Measurements from ENCODE around the gene TEX26.
"Not testable (repeated sequence)": the region's sequence is repeated elsewhere in the genome, so short reads cannot be mapped to it uniquely, and the experiment has no call there.

DNA sequence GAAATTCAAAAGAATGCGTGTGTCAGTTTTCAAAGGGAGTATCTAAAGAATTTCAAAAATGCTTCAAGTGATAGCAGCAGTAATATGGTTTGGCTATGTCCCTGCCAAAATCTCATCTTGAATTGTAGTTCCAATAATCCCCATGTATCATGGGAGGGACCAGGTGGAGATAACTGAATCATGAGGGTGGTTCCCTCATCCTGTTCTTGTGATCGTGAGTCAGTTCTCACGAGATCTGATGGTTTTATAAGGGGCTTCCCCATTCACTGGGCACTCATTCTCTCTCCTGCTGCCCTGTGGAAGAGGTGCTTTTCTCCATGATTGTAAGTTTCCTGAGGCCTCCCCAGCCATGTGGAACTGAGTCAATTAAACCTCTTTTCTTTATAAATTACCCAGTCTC is 5.3 kb upstream of the TEX26 start:
- not testable (repeated sequence) for TF ChIP-seq CTCF (tag by site-specific recombination; IDR thresholded peaks at IDR 0.05); ZNF354C (tag by site-specific recombination; IDR thresholded peaks at IDR 0.05; ENCODE audit: borderline replicate concordance, low read depth); ZNF530 (tag by site-specific recombination; IDR thresholded peaks at IDR 0.05; ENCODE audit: low read depth); ZNF785 (tag by site-specific recombination; IDR thresholded peaks at IDR 0.05); ZSCAN18 (tag by site-specific recombination; IDR thresholded peaks at IDR 0.05); ZFP41 (tag by site-specific recombination; IDR thresholded peaks at IDR 0.05; ENCODE audit: borderline replicate concordance); ZBTB1 (tag by site-specific recombination; IDR thresholded peaks at IDR 0.05); ZBTB44 (tag by site-specific recombination; IDR thresholded peaks at IDR 0.05)
- TF ChIP-seq, protein P1, sequence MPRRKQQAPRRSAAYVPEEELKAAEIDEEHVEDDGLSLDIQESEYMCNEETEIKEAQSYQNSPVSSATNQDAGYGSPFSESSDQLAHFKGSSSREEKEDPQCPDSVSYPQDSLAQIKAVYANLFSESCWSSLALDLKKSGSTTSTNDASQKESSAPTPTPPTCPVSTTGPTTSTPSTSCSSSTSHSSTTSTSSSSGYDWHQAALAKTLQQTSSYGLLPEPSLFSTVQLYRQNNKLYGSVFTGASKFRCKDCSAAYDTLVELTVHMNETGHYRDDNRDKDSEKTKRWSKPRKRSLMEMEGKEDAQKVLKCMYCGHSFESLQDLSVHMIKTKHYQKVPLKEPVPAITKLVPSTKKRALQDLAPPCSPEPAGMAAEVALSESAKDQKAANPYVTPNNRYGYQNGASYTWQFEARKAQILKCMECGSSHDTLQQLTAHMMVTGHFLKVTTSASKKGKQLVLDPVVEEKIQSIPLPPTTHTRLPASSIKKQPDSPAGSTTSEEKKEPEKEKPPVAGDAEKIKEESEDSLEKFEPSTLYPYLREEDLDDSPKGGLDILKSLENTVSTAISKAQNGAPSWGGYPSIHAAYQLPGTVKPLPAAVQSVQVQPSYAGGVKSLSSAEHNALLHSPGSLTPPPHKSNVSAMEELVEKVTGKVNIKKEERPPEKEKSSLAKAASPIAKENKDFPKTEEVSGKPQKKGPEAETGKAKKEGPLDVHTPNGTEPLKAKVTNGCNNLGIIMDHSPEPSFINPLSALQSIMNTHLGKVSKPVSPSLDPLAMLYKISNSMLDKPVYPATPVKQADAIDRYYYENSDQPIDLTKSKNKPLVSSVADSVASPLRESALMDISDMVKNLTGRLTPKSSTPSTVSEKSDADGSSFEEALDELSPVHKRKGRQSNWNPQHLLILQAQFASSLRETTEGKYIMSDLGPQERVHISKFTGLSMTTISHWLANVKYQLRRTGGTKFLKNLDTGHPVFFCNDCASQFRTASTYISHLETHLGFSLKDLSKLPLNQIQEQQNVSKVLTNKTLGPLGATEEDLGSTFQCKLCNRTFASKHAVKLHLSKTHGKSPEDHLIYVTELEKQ (tag by site-specific recombination; IDR thresholded peaks at IDR 0.05; ENCODE audit: borderline replicate concordance) = not testable (repeated sequence)
- TF ChIP-seq, protein P2, sequence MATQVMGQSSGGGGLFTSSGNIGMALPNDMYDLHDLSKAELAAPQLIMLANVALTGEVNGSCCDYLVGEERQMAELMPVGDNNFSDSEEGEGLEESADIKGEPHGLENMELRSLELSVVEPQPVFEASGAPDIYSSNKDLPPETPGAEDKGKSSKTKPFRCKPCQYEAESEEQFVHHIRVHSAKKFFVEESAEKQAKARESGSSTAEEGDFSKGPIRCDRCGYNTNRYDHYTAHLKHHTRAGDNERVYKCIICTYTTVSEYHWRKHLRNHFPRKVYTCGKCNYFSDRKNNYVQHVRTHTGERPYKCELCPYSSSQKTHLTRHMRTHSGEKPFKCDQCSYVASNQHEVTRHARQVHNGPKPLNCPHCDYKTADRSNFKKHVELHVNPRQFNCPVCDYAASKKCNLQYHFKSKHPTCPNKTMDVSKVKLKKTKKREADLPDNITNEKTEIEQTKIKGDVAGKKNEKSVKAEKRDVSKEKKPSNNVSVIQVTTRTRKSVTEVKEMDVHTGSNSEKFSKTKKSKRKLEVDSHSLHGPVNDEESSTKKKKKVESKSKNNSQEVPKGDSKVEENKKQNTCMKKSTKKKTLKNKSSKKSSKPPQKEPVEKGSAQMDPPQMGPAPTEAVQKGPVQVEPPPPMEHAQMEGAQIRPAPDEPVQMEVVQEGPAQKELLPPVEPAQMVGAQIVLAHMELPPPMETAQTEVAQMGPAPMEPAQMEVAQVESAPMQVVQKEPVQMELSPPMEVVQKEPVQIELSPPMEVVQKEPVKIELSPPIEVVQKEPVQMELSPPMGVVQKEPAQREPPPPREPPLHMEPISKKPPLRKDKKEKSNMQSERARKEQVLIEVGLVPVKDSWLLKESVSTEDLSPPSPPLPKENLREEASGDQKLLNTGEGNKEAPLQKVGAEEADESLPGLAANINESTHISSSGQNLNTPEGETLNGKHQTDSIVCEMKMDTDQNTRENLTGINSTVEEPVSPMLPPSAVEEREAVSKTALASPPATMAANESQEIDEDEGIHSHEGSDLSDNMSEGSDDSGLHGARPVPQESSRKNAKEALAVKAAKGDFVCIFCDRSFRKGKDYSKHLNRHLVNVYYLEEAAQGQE (tag by site-specific recombination; IDR thresholded peaks at IDR 0.05) = not testable (repeated sequence)
- TF ChIP-seq, protein P3, sequence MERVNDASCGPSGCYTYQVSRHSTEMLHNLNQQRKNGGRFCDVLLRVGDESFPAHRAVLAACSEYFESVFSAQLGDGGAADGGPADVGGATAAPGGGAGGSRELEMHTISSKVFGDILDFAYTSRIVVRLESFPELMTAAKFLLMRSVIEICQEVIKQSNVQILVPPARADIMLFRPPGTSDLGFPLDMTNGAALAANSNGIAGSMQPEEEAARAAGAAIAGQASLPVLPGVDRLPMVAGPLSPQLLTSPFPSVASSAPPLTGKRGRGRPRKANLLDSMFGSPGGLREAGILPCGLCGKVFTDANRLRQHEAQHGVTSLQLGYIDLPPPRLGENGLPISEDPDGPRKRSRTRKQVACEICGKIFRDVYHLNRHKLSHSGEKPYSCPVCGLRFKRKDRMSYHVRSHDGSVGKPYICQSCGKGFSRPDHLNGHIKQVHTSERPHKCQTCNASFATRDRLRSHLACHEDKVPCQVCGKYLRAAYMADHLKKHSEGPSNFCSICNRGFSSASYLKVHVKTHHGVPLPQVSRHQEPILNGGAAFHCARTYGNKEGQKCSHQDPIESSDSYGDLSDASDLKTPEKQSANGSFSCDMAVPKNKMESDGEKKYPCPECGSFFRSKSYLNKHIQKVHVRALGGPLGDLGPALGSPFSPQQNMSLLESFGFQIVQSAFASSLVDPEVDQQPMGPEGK (tag by site-specific recombination; IDR thresholded peaks at IDR 0.05) = not testable (repeated sequence)
